PC-3 (cell line): ENCODE data around the gene RASGRP1. TPM values are rescaled to one million over a fixed set of nuclear protein-coding genes. Genes with fewer than 3 reads are reported as not detected.

Experiments
- ATAC-seq: fragments of 200-7000 bp; cut with Tn5 transposase; 2 replicates; pipeline ENCODE4 v1.9.1; 2020; ENCODE audit warnings: mild to moderate bottlenecking, moderate library complexity
- BruUV-seq: library from RNA; stranded (reverse); fragments of 400-500 nt; replicated peaks from 2 replicates; lab custom pipeline; 2021; lab: Mats Ljungman, UMichigan
- CTCF ChIA-PET: fragments of 300-600 bp; sonication (Branson Sonifier 250); formaldehyde crosslinking; loops from one replicate; lab custom pipeline; 2022; ENCODE audit warnings: antibody characterized with exemption; lab: Charles Lee
- POLR2A ChIA-PET: fragments of 300-600 bp; sonication (Branson Sonifier 250); formaldehyde crosslinking; loops from one replicate; lab custom pipeline; 2022; ENCODE audit warnings: antibody characterized with exemption; ENCODE audit not compliant: unreplicated experiment; lab: Charles Lee
- DNase-seq: peaks from one replicate; pipeline ENCODE4 v3.0.0-alpha.2; 2015
- H2AFZ ChIP-seq: fragments of 300-600 bp; sonication (generic); 2 replicates; pipeline ENCODE4 v1.6.0; 2016; ENCODE audit warnings: antibody characterized with exemption, low read length
- H3F3A ChIP-seq: fragments of 300-600 bp; sonication (generic); one replicate; pipeline ENCODE4 v1.6.0; 2017; ENCODE audit warnings: antibody characterized with exemption, low read length, control low read depth, mild to moderate bottlenecking; ENCODE audit not compliant: unreplicated experiment
- H3K27ac ChIP-seq: fragments of 300-600 bp; sonication (generic); 2 replicates; pipeline ENCODE4 v1.5.1; 2016; ENCODE audit warnings: mild to moderate bottlenecking, low read length
- H3K27me3 ChIP-seq: fragments of 300-600 bp; sonication (generic); 2 replicates; pipeline ENCODE4 v1.6.1; 2016; ENCODE audit warnings: low read length, mixed read lengths
- H3K36me3 ChIP-seq: fragments of 300-600 bp; sonication (generic); 2 replicates; pipeline ENCODE4 v1.6.1; 2016; ENCODE audit warnings: low read depth, mixed run types, low read length, mixed read lengths
- H3K4me1 ChIP-seq: fragments of 300-600 bp; sonication (generic); 2 replicates; pipeline ENCODE4 v1.5.1; 2016; ENCODE audit warnings: low read length; ENCODE audit not compliant: insufficient read depth
- H3K4me2 ChIP-seq: fragments of 300-600 bp; sonication (generic); 2 replicates; pipeline ENCODE4 v1.6.0; 2016; ENCODE audit warnings: low read length
- H3K4me3 ChIP-seq: fragments of 300-600 bp; sonication (generic); 2 replicates; pipeline ENCODE4 v1.5.1; 2016; ENCODE audit warnings: mild to moderate bottlenecking, low read length, mixed read lengths
- H3K79me2 ChIP-seq: fragments of 300-600 bp; sonication (generic); 2 replicates; pipeline ENCODE4 v1.6.1; 2017; ENCODE audit warnings: low read length, mixed read lengths
- H3K9ac ChIP-seq: fragments of 300-600 bp; sonication (generic); 2 replicates; pipeline ENCODE4 v1.6.0; 2016; ENCODE audit warnings: mild to moderate bottlenecking, low read length
- H3K9me2 ChIP-seq: fragments of 300-600 bp; sonication (generic); replicated peaks from 2 replicates; pipeline ENCODE4 v1.6.1; 2016; ENCODE audit warnings: mixed run types, low read length, mixed read lengths
- H3K9me3 ChIP-seq: fragments of 300-600 bp; sonication (generic); 2 replicates; pipeline ENCODE4 v1.6.1; 2016; ENCODE audit warnings: low read length, mixed read lengths
- H4K20me1 ChIP-seq: fragments of 300-600 bp; sonication (generic); 2 replicates; pipeline ENCODE4 v1.6.1; 2016; ENCODE audit warnings: low read length, mixed read lengths
- CTCF ChIP-seq: fragments of 300-600 bp; sonication (generic); conservative IDR thresholded peaks from 2 replicates; pipeline ENCODE4 v1.5.1; 2017; ENCODE audit warnings: antibody characterized with exemption, low read depth, mild to moderate bottlenecking, low read length
- EZH2 ChIP-seq: fragments of 300-600 bp; sonication (generic); IDR thresholded peaks from one replicate; pipeline ENCODE4 v1.6.1; 2017; ENCODE audit warnings: antibody characterized with exemption, mild to moderate bottlenecking, low read length; ENCODE audit not compliant: unreplicated experiment
- EZH2phosphoT487 ChIP-seq: fragments of 300-600 bp; sonication (generic); IDR thresholded peaks from 2 replicates; pipeline ENCODE4 v1.6.1; 2018; ENCODE audit warnings: mild to moderate bottlenecking, antibody characterized with exemption, low read length, borderline replicate concordance
- intact Hi-C: fragments of 100-400 bp; cut with micrococcal nuclease; formaldehyde crosslinking; loops from 2 replicates; pipeline ENCODE4 v1.9.0; 2023
- total RNA-seq: library from RNA; depleted of rRNA; stranded (reverse); fragments of >200 nt; gene quantifications from 2 replicates; pipeline ENCODE4 v1.2.3, GENCODE V29; 2014

Gene RASGRP1
- total RNA-seq, 1 experiment from 2014 or later, result not detected

GRCh38 chr15:38506997-38507396 is 57.6 kb downstream of the RASGRP1 start:
- H3K4me2 ChIP-seq, result no peak overlapping the region
- no peaks in the 10 kb centered on the region for H3K27me3 ChIP-seq
- H3K36me3 ChIP-seq, result no peaks in the 10 kb centered on the region
- DNase-seq, result no peak
- H3K9ac ChIP-seq, result no peak overlapping the region
- no peaks in the 10 kb centered on the region for H3F3A ChIP-seq
- no peaks in the 10 kb centered on the region for H3K4me1 ChIP-seq
- ChIA-PET POLR2A (interaction anchor here (0.6 kb wide), 1 partner anchor 1710 kb away, joined by 6 read pairs; no protein-coding TSS in a partner anchor), CTCF (no interaction called here)
- no peaks in the 10 kb centered on the region for H4K20me1 ChIP-seq
- TF ChIP-seq EZH2 (no peak), CTCF (no peak), EZH2phosphoT487 (no peak)
- H3K79me2 ChIP-seq, result no peaks in the 10 kb centered on the region
- H2AFZ ChIP-seq, result no peak overlapping the region
- no TSS peak for BruUV-seq
- intact Hi-C loops, result no loop called here
- no peaks in the 10 kb centered on the region for H3K9me3 ChIP-seq
- no peak overlapping the region for H3K27ac ChIP-seq
- H3K9me2 ChIP-seq, result no peaks in the 10 kb centered on the region
- ATAC-seq, result no peak
- no peak overlapping the region for H3K4me3 ChIP-seq

DNA sequence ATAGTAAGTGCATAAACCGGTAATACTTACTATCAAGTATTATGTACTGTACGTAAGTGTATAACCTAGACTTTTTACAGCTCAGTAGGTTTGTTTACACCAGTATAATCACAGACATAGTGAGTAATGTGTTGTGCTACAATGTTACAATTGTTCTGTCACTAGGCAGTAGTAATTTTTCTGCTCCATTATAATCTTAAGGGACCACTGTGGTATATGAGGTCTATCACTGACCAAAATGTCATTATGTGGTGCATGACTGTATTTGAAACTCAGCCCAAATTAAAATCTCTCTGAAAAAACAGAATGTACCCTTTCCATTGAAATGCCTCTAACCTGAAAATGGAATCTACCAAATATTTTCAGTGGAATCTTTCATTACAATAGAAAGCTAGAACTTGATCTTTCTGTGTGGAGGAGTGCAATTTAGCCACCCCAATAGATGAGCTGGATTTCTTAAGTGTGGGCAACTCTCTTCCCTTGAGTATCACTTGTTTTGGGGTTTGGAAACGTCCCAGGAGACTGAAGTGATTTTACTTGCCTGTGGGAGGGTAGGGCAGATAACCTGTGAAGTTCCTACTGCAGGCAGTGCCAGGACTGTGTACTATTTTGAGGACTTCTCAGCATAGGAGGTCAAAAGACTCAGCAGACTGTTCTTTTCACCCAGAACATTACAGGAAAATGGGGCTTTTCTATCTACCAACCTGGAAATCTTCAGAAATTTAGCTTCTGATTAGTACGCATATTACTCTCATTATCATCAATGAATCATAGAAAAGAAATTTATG is 59.7 kb downstream of the RASGRP1 start:
- POLR2A ChIA-PET, result no interaction called here

More for the DNA sequence above, 59.7 kb downstream of the RASGRP1 start:
- Histone ChIP-seq H3K4me3 (no peak overlapping the region), H3K9me2 (no peaks in the 10 kb centered on the region), H3K4me1 (no peaks in the 10 kb centered on the region), H3K27ac (no peak overlapping the region), H3K27me3 (no peaks in the 10 kb centered on the region), H3K4me2 (no peak overlapping the region), H3K9ac (no peak overlapping the region), H3F3A (no peaks in the 10 kb centered on the region), H3K36me3 (no peaks in the 10 kb centered on the region), H3K79me2 (no peaks in the 10 kb centered on the region), H2AFZ (no peak overlapping the region), H4K20me1 (no peaks in the 10 kb centered on the region), H3K9me3 (no peaks in the 10 kb centered on the region)
- no peak for TF ChIP-seq EZH2
- no peak for TF ChIP-seq EZH2phosphoT487
- TF ChIP-seq CTCF, result no peak
- intact Hi-C loops, result no loop called here
- BruUV-seq, result no TSS peak
- no peak for DNase-seq
- ATAC-seq, result no peak
- CTCF ChIA-PET, result no interaction called here
